ENCODE measurements around the gene LDLRAP1. TPM values are rescaled to one million over a fixed set of nuclear protein-coding genes. Genes with fewer than 3 reads are reported as not detected.

Gene LDLRAP1
- total and polyA plus RNA-seq, 9 of the 15 experiments (the other 6 are each of a cell fraction or from before 2014, with no cell fraction given), result 0.56 to 29.6 (median 16.2) TPM

- no peak for TF ChIP-seq ZNF830 (CRISPR knock-in tag; IDR thresholded peaks at IDR 0.05)
- TF ChIP-seq MNT (conservative IDR thresholded peaks at IDR 0.05), result peak; percentile 37 to 71; a peak in 3 of 4 replicates
- TF ChIP-seq SUPT5H (IDR thresholded peaks at IDR 0.05), result peak; percentile 38; the same call in 1 of the 2 replicates
- TF ChIP-seq MCM3 (IDR thresholded peaks at IDR 0.05), result no peak
- 0 out of 2 replicates have a peak, but pooled peaks have one; percentile 31 for TF ChIP-seq ZNF354B (CRISPR knock-in tag; IDR thresholded peaks at IDR 0.05)
- TF ChIP-seq ZNF395 (CRISPR knock-in tag; IDR thresholded peaks at IDR 0.05), result no peak
- no peak for TF ChIP-seq OTX1 (CRISPR knock-in tag; IDR thresholded peaks at IDR 0.05)
- TF ChIP-seq PTRF (tag; IDR thresholded peaks at IDR 0.05), result no peak
- TF ChIP-seq ZFP1 (CRISPR knock-in tag; IDR thresholded peaks at IDR 0.05), result no peak
- TF ChIP-seq CLOCK (CRISPR knock-in tag; IDR thresholded peaks at IDR 0.05; ENCODE audit: borderline replicate concordance), result no peak
- TF ChIP-seq CBX8 (IDR thresholded peaks at IDR 0.05; ENCODE audit: borderline replicate concordance, extremely low read depth, low read depth, low read length, poor library complexity, severe bottlenecking), result no peak
- no peak for TF ChIP-seq PBX2 (CRISPR knock-in tag; IDR thresholded peaks at IDR 0.05; ENCODE audit: low read depth)
- TF ChIP-seq PBX2 (tag; conservative IDR thresholded peaks at IDR 0.05; ENCODE audit: low read depth), result 0 out of 2 replicates have a peak, but pooled peaks have one; percentile 19
- 0 out of 2 replicates have a peak, but pooled peaks have one; percentile 19 for TF ChIP-seq USF2 (CRISPR knock-in tag; IDR thresholded peaks at IDR 0.05)
- no peak for TF ChIP-seq GTF2B (IDR thresholded peaks at IDR 0.05; ENCODE audit: extremely low read depth, insufficient read length)
- TF ChIP-seq PURB (CRISPR knock-in tag; IDR thresholded peaks at IDR 0.05; ENCODE audit: low read depth), result no peak
Observed at GRCh38 chr1:25549273-25550154, 6.1 kb downstream of the LDLRAP1 start (continued).

Measured in K562 (cell line).